K562 (cell line): Measurements from ENCODE around the gene PPFIA3. TPM values are rescaled to one million over a fixed set of nuclear protein-coding genes. Genes with fewer than 3 reads are reported as not detected.

Source experiments
- CHD2 ChIP-seq: IDR thresholded peaks from 2 replicates; pipeline ENCODE4 v1.6.1; 2011; ENCODE audit warnings: low read depth, low read length
- KAT2B ChIP-seq: IDR thresholded peaks from one replicate; pipeline ENCODE4 v1.6.1; 2012; ENCODE audit warnings: low read depth, mild to moderate bottlenecking, control low read depth, inconsistent platforms, low read length, moderate library complexity
- KLF6 ChIP-seq: fragments of 250-450 bp; sonication (Bioruptor Pico); IDR thresholded peaks from 2 replicates; pipeline ENCODE4 v1.4.0; 2020; ENCODE audit warnings: mild to moderate bottlenecking, moderate library complexity, borderline replicate concordance
- OTX1 ChIP-seq: fragments of 450-650 bp; formaldehyde crosslinking; IDR thresholded peaks from 2 replicates; pipeline ENCODE4 v1.4.0; 2022; ENCODE audit warnings: mild to moderate bottlenecking
- SIX5 ChIP-seq, 2 experiments: IDR thresholded peaks; 2 replicates each; pipeline ENCODE4 v1.6.1; 2011; ENCODE audit warnings: low read length in 2 of 2, borderline replicate concordance in 1 of 2, low read depth in 1 of 2, mild to moderate bottlenecking in 1 of 2, moderate library complexity in 1 of 2; ENCODE audit not compliant: insufficient read depth in 1 of 2
- ZBTB17 ChIP-seq: fragments of 450-650 bp; formaldehyde crosslinking; IDR thresholded peaks from 2 replicates; pipeline ENCODE4 v1.4.0; 2020; ENCODE audit warnings: mild to moderate bottlenecking
- ZNF143 ChIP-seq: sonication (generic); formaldehyde crosslinking; IDR thresholded peaks from 2 replicates; pipeline ENCODE4 v1.9.0; 2022; ENCODE audit warnings: mild to moderate bottlenecking, missing genetic modification reagents
- polyA plus RNA-seq, 8 experiments: library from polyadenylated mRNA; depleted of rRNA in 4 of 8; stranded (reverse) in 5 of 8; unstranded in 3 of 8; fragments of >200 nt; fragmentation: Nextera tagmentation in 2 of 8; fragmentation: Illumina TruSeq in 1 of 8; extraction: Ambion mirVana in 2 of 8; extraction: Trizol in 1 of 8; gene quantifications; 2 replicates each; pipeline versions ENCODE4 v1.2.1 to v1.2.3, GENCODE V29; 2011 to 2014; ENCODE audit warnings: inconsistent platforms in 1 of 8, missing spikeins in 1 of 8
- total RNA-seq, 7 experiments: library from RNA; depleted of rRNA in 6 of 7; stranded (reverse); fragments of >200 nt in 6 of 7; fragmentation: Illumina TruSeq in 2 of 7; extraction: Trizol in 2 of 7; gene quantifications; 2 replicates each; pipeline versions ENCODE4 v1.2.1 to v1.2.3, GENCODE V29; 2011 to 2021; ENCODE audit warnings: low replicate concordance in 1 of 7
- TF ChIP-seq, protein P1 (sequence below): fragments of 450-650 bp; IDR thresholded peaks from 2 replicates; pipeline ENCODE4 v1.6.1; 2018; ENCODE audit not compliant: partially characterized antibody
- TF ChIP-seq, protein P2 (sequence below): sonication (generic); IDR thresholded peaks from 2 replicates; pipeline ENCODE4 v1.6.1; 2016
- TF ChIP-seq, protein P3 (sequence below): fragments of 250-450 bp; sonication (Bioruptor Pico); IDR thresholded peaks from 2 replicates; pipeline ENCODE4 v1.4.0; 2020; ENCODE audit warnings: mild to moderate bottlenecking, moderate library complexity
- TF ChIP-seq, protein P4 (sequence below): fragments of 250-450 bp; sonication (Bioruptor Pico); IDR thresholded peaks from 2 replicates; pipeline ENCODE4 v1.4.0; 2020; ENCODE audit warnings: mild to moderate bottlenecking, moderate library complexity
- TF ChIP-seq, protein P5 (sequence below): fragments of 450-650 bp; formaldehyde crosslinking; conservative IDR thresholded peaks from 2 replicates; pipeline ENCODE4 v1.4.0; 2022; ENCODE audit warnings: mild to moderate bottlenecking, missing genetic modification characterization

Gene PPFIA3
- total and polyA plus RNA-seq, 9 of the 15 experiments (the other 6 are each of a cell fraction or from before 2014, with no cell fraction given), result 0.10 to 53.0 (median 17.6) TPM

DNA sequence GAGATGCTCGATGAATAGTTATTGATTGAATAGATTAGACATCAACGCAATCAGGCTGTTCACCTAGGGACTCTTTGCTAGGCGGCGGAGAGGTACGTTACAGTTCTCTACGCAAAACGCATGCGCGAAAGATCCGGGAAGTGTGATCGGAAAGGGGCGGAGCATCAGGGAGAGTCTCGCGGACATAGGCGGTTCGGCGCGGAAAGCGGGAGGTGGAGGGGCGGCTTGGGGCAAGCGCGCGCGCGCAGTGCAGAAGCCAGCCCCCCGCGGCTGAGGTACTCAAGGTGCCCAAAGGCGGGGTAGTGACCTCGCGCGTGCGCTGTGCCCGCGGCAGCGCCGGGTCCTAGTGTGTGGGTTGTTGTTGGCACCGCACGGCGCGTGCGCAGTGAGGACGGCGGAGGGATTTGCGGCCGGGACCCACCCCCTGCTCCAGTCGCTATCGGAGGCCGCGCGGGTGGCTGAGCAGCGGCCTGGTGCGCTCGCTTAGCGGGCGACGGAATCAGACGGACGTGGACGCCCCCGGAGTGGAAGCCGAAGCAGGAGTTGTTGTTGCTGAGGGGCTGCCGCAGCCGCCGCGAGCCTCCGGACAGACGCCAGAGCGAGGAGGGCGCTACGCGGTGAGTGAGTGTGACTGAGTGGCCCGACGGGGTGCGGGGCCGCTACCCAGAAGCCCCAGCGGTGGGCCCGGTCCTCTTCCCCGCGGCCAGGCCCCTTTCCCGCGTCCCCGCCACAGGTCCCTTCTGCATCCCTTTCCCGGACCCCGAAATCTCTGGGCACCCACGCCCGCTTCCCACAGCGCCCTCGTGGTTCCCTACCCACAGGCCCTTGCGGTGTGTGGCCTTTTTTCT, 34.1 kb upstream of the PPFIA3 start, which contains the start of gene SNRNP70 (continued):
- TF ChIP-seq, protein P1, sequence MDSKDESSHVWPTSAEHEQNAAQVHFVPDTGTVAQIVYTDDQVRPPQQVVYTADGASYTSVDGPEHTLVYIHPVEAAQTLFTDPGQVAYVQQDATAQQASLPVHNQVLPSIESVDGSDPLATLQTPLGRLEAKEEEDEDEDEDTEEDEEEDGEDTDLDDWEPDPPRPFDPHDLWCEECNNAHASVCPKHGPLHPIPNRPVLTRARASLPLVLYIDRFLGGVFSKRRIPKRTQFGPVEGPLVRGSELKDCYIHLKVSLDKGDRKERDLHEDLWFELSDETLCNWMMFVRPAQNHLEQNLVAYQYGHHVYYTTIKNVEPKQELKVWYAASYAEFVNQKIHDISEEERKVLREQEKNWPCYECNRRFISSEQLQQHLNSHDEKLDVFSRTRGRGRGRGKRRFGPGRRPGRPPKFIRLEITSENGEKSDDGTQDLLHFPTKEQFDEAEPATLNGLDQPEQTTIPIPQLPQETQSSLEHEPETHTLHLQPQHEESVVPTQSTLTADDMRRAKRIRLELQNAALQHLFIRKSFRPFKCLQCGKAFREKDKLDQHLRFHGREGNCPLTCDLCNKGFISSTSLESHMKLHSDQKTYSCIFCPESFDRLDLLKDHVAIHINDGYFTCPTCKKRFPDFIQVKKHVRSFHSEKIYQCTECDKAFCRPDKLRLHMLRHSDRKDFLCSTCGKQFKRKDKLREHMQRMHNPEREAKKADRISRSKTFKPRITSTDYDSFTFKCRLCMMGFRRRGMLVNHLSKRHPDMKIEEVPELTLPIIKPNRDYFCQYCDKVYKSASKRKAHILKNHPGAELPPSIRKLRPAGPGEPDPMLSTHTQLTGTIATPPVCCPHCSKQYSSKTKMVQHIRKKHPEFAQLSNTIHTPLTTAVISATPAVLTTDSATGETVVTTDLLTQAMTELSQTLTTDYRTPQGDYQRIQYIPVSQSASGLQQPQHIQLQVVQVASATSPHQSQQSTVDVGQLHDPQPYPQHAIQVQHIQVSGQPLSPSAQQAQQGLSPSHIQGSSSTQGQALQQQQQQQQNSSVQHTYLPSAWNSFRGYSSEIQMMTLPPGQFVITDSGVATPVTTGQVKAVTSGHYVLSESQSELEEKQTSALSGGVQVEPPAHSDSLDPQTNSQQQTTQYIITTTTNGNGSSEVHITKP, result peak; percentile 47
- TF ChIP-seq KLF6 (CRISPR knock-in tag) (peak; percentile 56; the same call in 1 of the 2 replicates), OTX1 (CRISPR knock-in tag) (peak; percentile 75; the same call in 1 of the 2 replicates), CHD2 (peak; percentile 95), ZNF143 (CRISPR knock-in tag) (peak; percentile 82), SIX5 (IDR thresholded peaks at IDR 0.05; ENCODE audit: borderline replicate concordance in 1 of 2, insufficient read depth in 1 of 2, low read depth in 1 of 2, low read length in 2 of 2) (no peak), ZBTB17 (peak; percentile 62; the same call in 1 of the 2 replicates), KAT2B (no peak)
- TF ChIP-seq, protein P2, sequence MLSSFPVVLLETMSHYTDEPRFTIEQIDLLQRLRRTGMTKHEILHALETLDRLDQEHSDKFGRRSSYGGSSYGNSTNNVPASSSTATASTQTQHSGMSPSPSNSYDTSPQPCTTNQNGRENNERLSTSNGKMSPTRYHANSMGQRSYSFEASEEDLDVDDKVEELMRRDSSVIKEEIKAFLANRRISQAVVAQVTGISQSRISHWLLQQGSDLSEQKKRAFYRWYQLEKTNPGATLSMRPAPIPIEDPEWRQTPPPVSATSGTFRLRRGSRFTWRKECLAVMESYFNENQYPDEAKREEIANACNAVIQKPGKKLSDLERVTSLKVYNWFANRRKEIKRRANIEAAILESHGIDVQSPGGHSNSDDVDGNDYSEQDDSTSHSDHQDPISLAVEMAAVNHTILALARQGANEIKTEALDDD, result no peak
- TF ChIP-seq, protein P3, sequence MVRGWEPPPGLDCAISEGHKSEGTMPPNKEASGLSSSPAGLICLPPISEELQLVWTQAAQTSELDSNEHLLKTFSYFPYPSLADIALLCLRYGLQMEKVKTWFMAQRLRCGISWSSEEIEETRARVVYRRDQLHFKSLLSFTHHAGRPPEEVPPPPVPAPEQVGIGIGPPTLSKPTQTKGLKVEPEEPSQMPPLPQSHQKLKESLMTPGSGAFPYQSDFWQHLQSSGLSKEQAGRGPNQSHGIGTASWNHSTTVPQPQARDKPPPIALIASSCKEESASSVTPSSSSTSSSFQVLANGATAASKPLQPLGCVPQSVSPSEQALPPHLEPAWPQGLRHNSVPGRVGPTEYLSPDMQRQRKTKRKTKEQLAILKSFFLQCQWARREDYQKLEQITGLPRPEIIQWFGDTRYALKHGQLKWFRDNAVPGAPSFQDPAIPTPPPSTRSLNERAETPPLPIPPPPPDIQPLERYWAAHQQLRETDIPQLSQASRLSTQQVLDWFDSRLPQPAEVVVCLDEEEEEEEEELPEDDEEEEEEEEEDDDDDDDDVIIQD (CRISPR knock-in tag), result 0 out of 2 replicates have a peak, but pooled peaks have one; percentile 41
- TF ChIP-seq, protein P4, sequence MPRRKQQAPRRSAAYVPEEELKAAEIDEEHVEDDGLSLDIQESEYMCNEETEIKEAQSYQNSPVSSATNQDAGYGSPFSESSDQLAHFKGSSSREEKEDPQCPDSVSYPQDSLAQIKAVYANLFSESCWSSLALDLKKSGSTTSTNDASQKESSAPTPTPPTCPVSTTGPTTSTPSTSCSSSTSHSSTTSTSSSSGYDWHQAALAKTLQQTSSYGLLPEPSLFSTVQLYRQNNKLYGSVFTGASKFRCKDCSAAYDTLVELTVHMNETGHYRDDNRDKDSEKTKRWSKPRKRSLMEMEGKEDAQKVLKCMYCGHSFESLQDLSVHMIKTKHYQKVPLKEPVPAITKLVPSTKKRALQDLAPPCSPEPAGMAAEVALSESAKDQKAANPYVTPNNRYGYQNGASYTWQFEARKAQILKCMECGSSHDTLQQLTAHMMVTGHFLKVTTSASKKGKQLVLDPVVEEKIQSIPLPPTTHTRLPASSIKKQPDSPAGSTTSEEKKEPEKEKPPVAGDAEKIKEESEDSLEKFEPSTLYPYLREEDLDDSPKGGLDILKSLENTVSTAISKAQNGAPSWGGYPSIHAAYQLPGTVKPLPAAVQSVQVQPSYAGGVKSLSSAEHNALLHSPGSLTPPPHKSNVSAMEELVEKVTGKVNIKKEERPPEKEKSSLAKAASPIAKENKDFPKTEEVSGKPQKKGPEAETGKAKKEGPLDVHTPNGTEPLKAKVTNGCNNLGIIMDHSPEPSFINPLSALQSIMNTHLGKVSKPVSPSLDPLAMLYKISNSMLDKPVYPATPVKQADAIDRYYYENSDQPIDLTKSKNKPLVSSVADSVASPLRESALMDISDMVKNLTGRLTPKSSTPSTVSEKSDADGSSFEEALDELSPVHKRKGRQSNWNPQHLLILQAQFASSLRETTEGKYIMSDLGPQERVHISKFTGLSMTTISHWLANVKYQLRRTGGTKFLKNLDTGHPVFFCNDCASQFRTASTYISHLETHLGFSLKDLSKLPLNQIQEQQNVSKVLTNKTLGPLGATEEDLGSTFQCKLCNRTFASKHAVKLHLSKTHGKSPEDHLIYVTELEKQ (CRISPR knock-in tag), result no peak
- TF ChIP-seq, protein P5, sequence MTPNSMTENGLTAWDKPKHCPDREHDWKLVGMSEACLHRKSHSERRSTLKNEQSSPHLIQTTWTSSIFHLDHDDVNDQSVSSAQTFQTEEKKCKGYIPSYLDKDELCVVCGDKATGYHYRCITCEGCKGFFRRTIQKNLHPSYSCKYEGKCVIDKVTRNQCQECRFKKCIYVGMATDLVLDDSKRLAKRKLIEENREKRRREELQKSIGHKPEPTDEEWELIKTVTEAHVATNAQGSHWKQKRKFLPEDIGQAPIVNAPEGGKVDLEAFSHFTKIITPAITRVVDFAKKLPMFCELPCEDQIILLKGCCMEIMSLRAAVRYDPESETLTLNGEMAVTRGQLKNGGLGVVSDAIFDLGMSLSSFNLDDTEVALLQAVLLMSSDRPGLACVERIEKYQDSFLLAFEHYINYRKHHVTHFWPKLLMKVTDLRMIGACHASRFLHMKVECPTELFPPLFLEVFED (CRISPR knock-in tag), result peak; percentile 73; the same call in 1 of the 2 replicates
